Measurements from ENCODE around the gene MAN1B1. TPM values are rescaled to one million over a fixed set of nuclear protein-coding genes. Genes with fewer than 3 reads are reported as not detected.

MAN1B1 gene
- total and polyA plus RNA-seq, 7 experiments from 2014 or later = 36.0 to 74.2 (median 64.7) TPM

GRCh38 chr9:137103206-137103999, 16.6 kb downstream of the MAN1B1 start:
- peaks cover 0 to 11% (median 0%) of the 10 kb centered on the region in 5 donors for H3K36me3 Mint-ChIP-seq
- H3K4me3 Mint-ChIP-seq = no peak overlapping the region
- intact Hi-C loops (cut with micrococcal nuclease) = no loop called here
- Histone ChIP-seq H3K36me3 (ENCODE audit: control insufficient read depth in 2 of 3, insufficient read depth in 3 of 3, low read length in 3 of 3) (peaks cover 25 to 94% (median 27%) of the 10 kb centered on the region in 3 experiments), H3K4me3 (ENCODE audit: low read length) (no peak overlapping the region), H3K4me1 (ENCODE audit: control insufficient read depth in 2 of 2, insufficient read depth in 2 of 2, low read length in 2 of 2) (no peaks in the 10 kb centered on the region), H3K27ac (ENCODE audit: low read depth, low read length) (no peak overlapping the region), H3K9me3 (ENCODE audit: control insufficient read depth in 2 of 3, low read length in 3 of 3) (no peaks in the 10 kb centered on the region), H3K27me3 (ENCODE audit: control insufficient read depth in 2 of 2, insufficient read depth in 2 of 2, low read length in 2 of 2) (no peaks in the 10 kb centered on the region)
- H3K4me1 Mint-ChIP-seq = peaks cover 0 to 3% (median 0%) of the 10 kb centered on the region in 7 donors
- peaks cover 0 to 2% (median 0%) of the 10 kb centered on the region in 11 donors for H3K9me3 Mint-ChIP-seq
- CTCF ChIA-PET = no interaction called here
- POLR2A ChIA-PET = no interaction called here
- H3K27ac Mint-ChIP-seq = no peak overlapping the region
- H3K27me3 Mint-ChIP-seq = no peaks in the 10 kb centered on the region
- DNase-seq (no peak), ATAC-seq (no peak)

- POLR2A ChIA-PET = interaction anchor here (1.4 to 2.0 kb wide), 3 partner anchors 10 to 19 kb away, joined by 3 to 9 read pairs (median 5); partner anchors contain the start of gene MAN1B1
These were observed 19.3 kb downstream of the MAN1B1 start for GRCh38 chr9:137105814-137106661.

GRCh38 chr9:137106662-137107250, 20.0 kb downstream of the MAN1B1 start:
- H3K4me1 Mint-ChIP-seq = peaks cover 0 to 5% (median 3%) of the 10 kb centered on the region in 7 donors
- peaks cover 0 to 2% (median 0%) of the 10 kb centered on the region in 11 donors for H3K9me3 Mint-ChIP-seq
- DNase-seq (no peak), ATAC-seq (no peak)
- Histone ChIP-seq H3K36me3 (ENCODE audit: control insufficient read depth in 2 of 3, insufficient read depth in 3 of 3, low read length in 3 of 3) (peaks cover 24 to 100% (median 26%) of the 10 kb centered on the region in 3 experiments), H3K4me1 (ENCODE audit: control insufficient read depth in 2 of 2, insufficient read depth in 2 of 2, low read length in 2 of 2) (no peaks in the 10 kb centered on the region), H3K27me3 (ENCODE audit: control insufficient read depth in 2 of 2, insufficient read depth in 2 of 2, low read length in 2 of 2) (no peaks in the 10 kb centered on the region), H3K4me3 (ENCODE audit: low read length) (no peak overlapping the region), H3K27ac (ENCODE audit: low read depth, low read length) (no peak overlapping the region), H3K9me3 (ENCODE audit: control insufficient read depth in 2 of 3, low read length in 3 of 3) (no peaks in the 10 kb centered on the region)
- ChIA-PET CTCF (no interaction called here), POLR2A (interaction anchor here (1.1 to 1.5 kb wide), 2 partner anchors 11 to 134 kb away, joined by 3 read pairs; no protein-coding TSS in a partner anchor)
- intact Hi-C loops (cut with micrococcal nuclease) = no loop called here
- no peaks in the 10 kb centered on the region for H3K27me3 Mint-ChIP-seq
- no peak overlapping the region for H3K4me3 Mint-ChIP-seq
- H3K36me3 Mint-ChIP-seq = peaks cover 0 to 5% (median 0%) of the 10 kb centered on the region in 5 donors
- no peak overlapping the region for H3K27ac Mint-ChIP-seq

More at GRCh38 chr9:137105814-137106661, 19.3 kb downstream of the MAN1B1 start:
- intact Hi-C loops (cut with micrococcal nuclease) = no loop called here
- Histone ChIP-seq H3K4me1 (ENCODE audit: control insufficient read depth in 2 of 2, insufficient read depth in 2 of 2, low read length in 2 of 2) (no peaks in the 10 kb centered on the region), H3K9me3 (ENCODE audit: control insufficient read depth in 2 of 3, low read length in 3 of 3) (no peaks in the 10 kb centered on the region), H3K4me3 (ENCODE audit: low read length) (no peak overlapping the region), H3K27ac (ENCODE audit: low read depth, low read length) (no peak overlapping the region), H3K27me3 (ENCODE audit: control insufficient read depth in 2 of 2, insufficient read depth in 2 of 2, low read length in 2 of 2) (no peaks in the 10 kb centered on the region), H3K36me3 (ENCODE audit: control insufficient read depth in 2 of 3, insufficient read depth in 3 of 3, low read length in 3 of 3) (peaks cover 26 to 100% (median 27%) of the 10 kb centered on the region in 3 experiments)
- Mint-ChIP-seq H3K27ac (no peak overlapping the region), H3K9me3 (peaks cover 0 to 2% (median 0%) of the 10 kb centered on the region in 11 donors), H3K36me3 (peaks cover 0 to 5% (median 0%) of the 10 kb centered on the region in 5 donors), H3K4me3 (no peak overlapping the region), H3K4me1 (peaks cover 0 to 4% (median 3%) of the 10 kb centered on the region in 7 donors), H3K27me3 (no peaks in the 10 kb centered on the region)
- ATAC-seq = no peak
- DNase-seq = no peak
- CTCF ChIA-PET = interaction anchor here (0.7 to 0.9 kb wide), 2 partner anchors 10 to 46 kb away, joined by 3 read pairs; no protein-coding TSS in a partner anchor

GRCh38 chr9:137107312-137107921, 20.6 kb downstream of the MAN1B1 start:
- intact Hi-C loops (cut with micrococcal nuclease) = no loop called here
- Mint-ChIP-seq H3K27me3 (no peaks in the 10 kb centered on the region), H3K36me3 (peaks cover 0 to 5% (median 0%) of the 10 kb centered on the region in 5 donors), H3K4me3 (no peak overlapping the region), H3K9me3 (peaks cover 0 to 2% (median 0%) of the 10 kb centered on the region in 11 donors), H3K27ac (no peak overlapping the region), H3K4me1 (peaks cover 0 to 5% (median 3%) of the 10 kb centered on the region in 7 donors)
- no peak for DNase-seq
- Histone ChIP-seq H3K9me3 (ENCODE audit: control insufficient read depth in 2 of 3, low read length in 3 of 3) (no peaks in the 10 kb centered on the region), H3K27ac (ENCODE audit: low read depth, low read length) (no peak overlapping the region), H3K27me3 (ENCODE audit: control insufficient read depth in 2 of 2, insufficient read depth in 2 of 2, low read length in 2 of 2) (no peaks in the 10 kb centered on the region), H3K4me1 (ENCODE audit: control insufficient read depth in 2 of 2, insufficient read depth in 2 of 2, low read length in 2 of 2) (no peaks in the 10 kb centered on the region), H3K4me3 (ENCODE audit: low read length) (no peak overlapping the region), H3K36me3 (ENCODE audit: control insufficient read depth in 2 of 3, insufficient read depth in 3 of 3, low read length in 3 of 3) (peaks cover 19 to 100% (median 19%) of the 10 kb centered on the region in 3 experiments)
- CTCF ChIA-PET = interaction anchor here (0.7 kb wide), 1 partner anchor 12 kb away, joined by 3 read pairs; no protein-coding TSS in a partner anchor
- POLR2A ChIA-PET = interaction anchor here (1.1 to 1.5 kb wide), 2 partner anchors 12 to 133 kb away, joined by 3 read pairs; no protein-coding TSS in a partner anchor
- ATAC-seq = no peak

- Histone ChIP-seq H3K36me3 (ENCODE audit: control insufficient read depth in 2 of 3, insufficient read depth in 3 of 3, low read length in 3 of 3) (peaks cover 14 to 100% (median 19%) of the 10 kb centered on the region in 3 experiments), H3K9me3 (ENCODE audit: control insufficient read depth in 2 of 3, low read length in 3 of 3) (no peaks in the 10 kb centered on the region), H3K27ac (ENCODE audit: low read depth, low read length) (no peak overlapping the region), H3K4me3 (ENCODE audit: low read length) (no peak overlapping the region), H3K4me1 (ENCODE audit: control insufficient read depth in 2 of 2, insufficient read depth in 2 of 2, low read length in 2 of 2) (no peaks in the 10 kb centered on the region), H3K27me3 (ENCODE audit: control insufficient read depth in 2 of 2, insufficient read depth in 2 of 2, low read length in 2 of 2) (no peaks in the 10 kb centered on the region)
- intact Hi-C loops (cut with micrococcal nuclease) = no loop called here
- no peak for ATAC-seq
- peaks cover 0 to 2% (median 0%) of the 10 kb centered on the region in 11 donors for H3K9me3 Mint-ChIP-seq
- no peaks in the 10 kb centered on the region for H3K27me3 Mint-ChIP-seq
- H3K4me3 Mint-ChIP-seq = no peak overlapping the region
- CTCF ChIA-PET = interaction anchor here (0.7 kb wide), 1 partner anchor 12 kb away, joined by 3 read pairs; no protein-coding TSS in a partner anchor
- H3K36me3 Mint-ChIP-seq = peaks cover 0 to 5% (median 0%) of the 10 kb centered on the region in 5 donors
- peaks cover 0 to 6% (median 3%) of the 10 kb centered on the region in 7 donors for H3K4me1 Mint-ChIP-seq
- no peak overlapping the region for H3K27ac Mint-ChIP-seq
- no peak for DNase-seq
- POLR2A ChIA-PET = interaction anchor here (0.6 to 1.5 kb wide), 2 partner anchors 9 to 12 kb away, joined by 3 to 4 read pairs; no protein-coding TSS in a partner anchor
These were observed 21.2 kb downstream of the MAN1B1 start for GRCh38 chr9:137107982-137108381.
